IMR-90 (cell line): ENCODE measurements around the gene PCSK1N. TPM values are rescaled to one million over a fixed set of nuclear protein-coding genes. Genes with fewer than 3 reads are reported as not detected.

ENCODE experiments used
- ATAC-seq: fragments of 200-7000 bp; cut with Tn5 transposase; 2 replicates; pipeline ENCODE4 v1.9.1; 2020; ENCODE audit warnings: low read depth, mild to moderate bottlenecking, moderate library complexity
- BruUV-seq: library from RNA; stranded (reverse); fragments of 400-500 nt; replicated peaks from 2 replicates; lab custom pipeline; 2021; lab: Mats Ljungman, UMichigan
- CTCF ChIA-PET: fragments of 300-600 bp; formaldehyde crosslinking; extraction: SDS; loops from one replicate; lab custom pipeline; 2021; ENCODE audit warnings: antibody characterized with exemption; lab: Yijun Ruan, JAX
- POLR2A ChIA-PET: fragments of 300-600 bp; sonication (Branson Sonifier 250); formaldehyde crosslinking; loops from one replicate; lab custom pipeline; 2022; ENCODE audit warnings: antibody characterized with exemption; ENCODE audit not compliant: unreplicated experiment; lab: Charles Lee
- DNase-seq: peaks from one replicate; pipeline ENCODE4 v3.0.0; 2013
- H2AFZ ChIP-seq: replicated peaks from 2 replicates; pipeline ENCODE3; 2013; ENCODE audit warnings: low read length, mild to moderate bottlenecking; ENCODE audit not compliant: poor library complexity
- H2AK5ac ChIP-seq: 2 replicates; pipeline ENCODE4 v1.6.1; 2013; ENCODE audit warnings: low read depth, low read length, inconsistent platforms
- H2AK9ac ChIP-seq: replicated peaks from 2 replicates; pipeline ENCODE3; 2013; ENCODE audit warnings: mild to moderate bottlenecking, low read depth, low read length, moderate library complexity; ENCODE audit not compliant: poor library complexity
- H2BK120ac ChIP-seq: 2 replicates; pipeline ENCODE4 v1.6.1; 2013; ENCODE audit warnings: low read depth, low read length, inconsistent platforms
- H2BK15ac ChIP-seq: 3 replicates; pipeline ENCODE4 v1.6.1; 2013; ENCODE audit warnings: low read depth, low read length, inconsistent platforms
- H2BK20ac ChIP-seq: 2 replicates; pipeline ENCODE4 v1.6.1; 2013; ENCODE audit warnings: low read depth, mild to moderate bottlenecking, inconsistent platforms, low read length, moderate library complexity
- H2BK5ac ChIP-seq: 2 replicates; pipeline ENCODE4 v1.6.1; 2013; ENCODE audit warnings: mild to moderate bottlenecking, low read depth, low read length, inconsistent platforms; ENCODE audit not compliant: poor library complexity, severe bottlenecking
- H3K14ac ChIP-seq: replicated peaks from 2 replicates; pipeline ENCODE4 v1.6.1; 2013; ENCODE audit warnings: low read depth, low read length, inconsistent platforms
- H3K18ac ChIP-seq: 2 replicates; pipeline ENCODE4 v1.6.1; 2013; ENCODE audit warnings: low read depth, low read length, control low read depth
- H3K23ac ChIP-seq: 2 replicates; pipeline ENCODE4 v1.6.1; 2013; ENCODE audit warnings: low read depth, low read length, inconsistent platforms
- H3K27ac ChIP-seq: 2 replicates; pipeline ENCODE4 v1.5.1; 2013; ENCODE audit warnings: mild to moderate bottlenecking, control low read depth, low read length; ENCODE audit not compliant: insufficient read depth
- H3K27me3 ChIP-seq: 2 replicates; pipeline ENCODE4 v1.6.1; 2013; ENCODE audit warnings: low read length; ENCODE audit not compliant: control insufficient read depth, insufficient read depth
- H3K36me3 ChIP-seq: 2 replicates; pipeline ENCODE4 v1.6.1; 2013; ENCODE audit warnings: low read length, mixed read lengths; ENCODE audit not compliant: control insufficient read depth, insufficient read depth
- H3K4ac ChIP-seq: 2 replicates; pipeline ENCODE4 v1.6.1; 2013; ENCODE audit warnings: low read depth, low read length, inconsistent platforms
- H3K4me1 ChIP-seq: 2 replicates; pipeline ENCODE4 v1.6.1; 2013; ENCODE audit warnings: low read length, mixed read lengths; ENCODE audit not compliant: control insufficient read depth, insufficient read depth
- H3K4me2 ChIP-seq: 2 replicates; pipeline ENCODE4 v1.6.1; 2013; ENCODE audit warnings: low read depth, mild to moderate bottlenecking, control low read depth, low read length, moderate library complexity
- H3K4me3 ChIP-seq: 2 replicates; pipeline ENCODE4 v1.5.1; 2013; ENCODE audit warnings: low read depth, mild to moderate bottlenecking, control low read depth, low read length, moderate library complexity; ENCODE audit not compliant: insufficient read depth
- H3K56ac ChIP-seq: 2 replicates; pipeline ENCODE4 v1.6.1; 2013; ENCODE audit warnings: low read length, inconsistent platforms; ENCODE audit not compliant: insufficient read depth; ENCODE audit errors: extremely low read depth
- H3K79me1 ChIP-seq, 2 experiments: 2 replicates each; pipeline ENCODE4 v1.6.1; 2013; ENCODE audit warnings: low read length in 2 of 2, inconsistent platforms in 1 of 2, low read depth in 1 of 2
- H3K9ac ChIP-seq: 2 replicates; pipeline ENCODE4 v1.6.1; 2013; ENCODE audit warnings: low read depth, low read length, control low read depth
- H3K9me1 ChIP-seq: 2 replicates; pipeline ENCODE4 v1.6.1; 2013; ENCODE audit warnings: low read length, inconsistent platforms; ENCODE audit not compliant: insufficient read depth
- H3K9me3 ChIP-seq: 2 replicates; pipeline ENCODE4 v1.6.1; 2013; ENCODE audit warnings: low read length; ENCODE audit not compliant: control insufficient read depth, insufficient read depth
- H4K20me1 ChIP-seq: 2 replicates; pipeline ENCODE4 v1.6.1; 2013; ENCODE audit warnings: low read length, inconsistent platforms; ENCODE audit not compliant: insufficient read depth
- H4K5ac ChIP-seq: 2 replicates; pipeline ENCODE4 v1.6.1; 2013; ENCODE audit warnings: mild to moderate bottlenecking, low read depth, low read length, control low read depth
- H4K8ac ChIP-seq, 2 experiments: 2 replicates each; pipeline ENCODE4 v1.6.1; 2013; ENCODE audit warnings: low read depth in 2 of 2, low read length in 2 of 2, control low read depth in 1 of 2, inconsistent platforms in 1 of 2
- H4K91ac ChIP-seq: 2 replicates; pipeline ENCODE4 v1.6.1; 2013; ENCODE audit warnings: low read depth, low read length, inconsistent platforms; ENCODE audit not compliant: insufficient read depth
- BHLHE40 ChIP-seq: fragments of 150-350 bp; IDR thresholded peaks from 2 replicates; pipeline ENCODE4 v1.6.1; 2016; ENCODE audit warnings: mild to moderate bottlenecking, low read depth, low read length
- CEBPB ChIP-seq: IDR thresholded peaks from 2 replicates; pipeline ENCODE4 v1.6.1; 2012; ENCODE audit warnings: low read depth, low read length, improper control_type of control experiment
- CHD1 ChIP-seq: IDR thresholded peaks from 2 replicates; pipeline ENCODE4 v1.6.1; 2012; ENCODE audit warnings: low read depth, low read length, improper control_type of control experiment
- FOS ChIP-seq: fragments of 150-350 bp; IDR thresholded peaks from 2 replicates; pipeline ENCODE4 v1.6.1; 2016; ENCODE audit warnings: low read depth, low read length
- MAFK ChIP-seq: IDR thresholded peaks from 2 replicates; pipeline ENCODE4 v1.6.1; 2012; ENCODE audit warnings: low read depth, low read length, improper control_type of control experiment
- MAZ ChIP-seq: IDR thresholded peaks from 2 replicates; pipeline ENCODE4 v1.6.1; 2012; ENCODE audit warnings: low read depth, mild to moderate bottlenecking, low read length, improper control_type of control experiment, moderate library complexity, borderline replicate concordance
- MXI1 ChIP-seq: IDR thresholded peaks from 2 replicates; pipeline ENCODE4 v1.6.1; 2012; ENCODE audit warnings: low read depth, mild to moderate bottlenecking, low read length, moderate library complexity, borderline replicate concordance
- NFE2L2 ChIP-seq: fragments of 150-350 bp; IDR thresholded peaks from 2 replicates; pipeline ENCODE4 v1.6.1; 2016; ENCODE audit warnings: low read depth, mild to moderate bottlenecking, low read length
- POLR2A ChIP-seq: IDR thresholded peaks from 2 replicates; pipeline ENCODE4 v1.6.1; 2012; ENCODE audit warnings: mild to moderate bottlenecking, low read depth, low read length
- RCOR1 ChIP-seq: IDR thresholded peaks from 2 replicates; pipeline ENCODE4 v1.6.1; 2012; ENCODE audit warnings: mild to moderate bottlenecking, low read length, improper control_type of control experiment; ENCODE audit not compliant: insufficient replicate concordance
- WGBS, 2 experiments: methylation state at CpG; one replicate each; pipeline versions ENCODE4 v1.1.5 to v1.1.7; 2013; ENCODE audit warnings: missing lambda C conversion rate in 2 of 2; ENCODE audit not compliant: insufficient read length in 1 of 2; ENCODE audit errors: extremely low coverage in 2 of 2; 5-methylcytosine and 5-hydroxymethylcytosine counted together
- dilution Hi-C: fragments of 300-500 bp; cut with HindIII; formaldehyde crosslinking; loops from one replicate; pipeline ENCODE4 v1.14.3; 2018; ENCODE audit warnings: low sequenced_read_pairs; ENCODE audit not compliant: unreplicated experiment
- in situ Hi-C: fragments of 300-500 bp; cut with MboI; formaldehyde crosslinking; loops from 3 replicates; pipeline ENCODE4 v1.14.3; 2019; ENCODE audit warnings: low sequenced_read_pairs, inconsistent platforms, mixed read lengths
- intact Hi-C: fragments of 100-400 bp; cut with micrococcal nuclease; formaldehyde crosslinking; loops from 2 replicates; pipeline ENCODE4 v1.10.0; 2022
- polyA plus RNA-seq, 3 experiments: library from polyadenylated mRNA; depleted of rRNA; stranded (reverse); fragments of >200 nt; gene quantifications; 2 replicates each; pipeline ENCODE4 v1.2.3, GENCODE V29; 2012; ENCODE audit warnings: low replicate concordance in 1 of 3
- total RNA-seq: library from RNA; depleted of rRNA; stranded (reverse); fragments of >200 nt; gene quantifications from 2 replicates; pipeline ENCODE4 v1.2.3, GENCODE V29; 2012
- TF ChIP-seq, protein P1 (sequence below): conservative IDR thresholded peaks from 2 replicates; pipeline ENCODE4 v1.5.1; 2012; ENCODE audit warnings: mild to moderate bottlenecking, low read depth, low read length, improper control_type of control experiment
- TF ChIP-seq, protein P2 (sequence below): fragments of 150-350 bp; IDR thresholded peaks from 2 replicates; pipeline ENCODE4 v1.6.1; 2017; ENCODE audit warnings: mild to moderate bottlenecking, antibody characterized with exemption, low read length, low read depth

PCSK1N gene
- total and polyA plus RNA-seq, 2 of the 4 experiments (the other 2 are of a cell fraction): 0.12 TPM; not detected in 1

DNA sequence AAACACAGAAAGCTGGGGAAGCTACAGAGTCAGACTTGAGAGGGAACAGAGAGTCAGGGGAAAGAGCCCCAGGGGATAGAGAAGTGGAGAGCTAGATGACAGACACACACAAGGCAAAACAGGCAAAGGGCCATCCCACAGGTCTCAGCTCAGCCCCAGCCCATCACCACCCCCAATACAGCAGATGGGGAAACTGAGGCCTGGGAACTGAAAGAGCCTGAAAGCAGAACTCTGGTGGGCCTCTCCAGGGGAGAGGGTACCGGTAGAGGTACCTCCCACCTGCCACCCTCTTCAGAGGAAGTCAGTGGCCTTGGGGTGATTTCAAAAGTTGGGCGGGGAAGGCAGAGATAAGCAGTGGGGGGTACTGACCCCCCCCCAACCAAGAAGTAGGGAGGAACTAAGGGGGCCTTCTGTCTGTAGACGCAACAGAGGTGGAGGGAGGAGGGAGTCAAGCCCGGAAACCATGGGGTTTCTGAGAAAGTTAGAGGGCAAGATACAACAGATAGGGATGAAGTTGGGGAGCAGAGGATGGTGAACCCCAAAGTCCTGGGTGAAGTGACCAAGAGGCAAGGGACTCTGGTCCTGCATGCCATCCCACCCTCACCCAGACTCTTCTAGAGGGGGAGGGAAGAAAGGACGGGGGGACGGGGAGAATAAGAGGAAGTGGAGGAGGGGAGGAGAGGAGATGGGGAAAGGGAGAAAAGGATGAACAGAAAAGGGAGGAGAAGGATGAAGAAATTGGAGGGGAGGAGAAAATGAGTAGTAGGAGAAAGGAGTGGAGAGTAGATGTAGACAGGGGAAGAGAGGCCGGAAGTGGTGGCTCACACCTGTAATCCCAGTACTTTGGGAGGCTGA lies 45.8 kb downstream of the PCSK1N start (continued):
- no peak for TF ChIP-seq MAZ

DNA sequence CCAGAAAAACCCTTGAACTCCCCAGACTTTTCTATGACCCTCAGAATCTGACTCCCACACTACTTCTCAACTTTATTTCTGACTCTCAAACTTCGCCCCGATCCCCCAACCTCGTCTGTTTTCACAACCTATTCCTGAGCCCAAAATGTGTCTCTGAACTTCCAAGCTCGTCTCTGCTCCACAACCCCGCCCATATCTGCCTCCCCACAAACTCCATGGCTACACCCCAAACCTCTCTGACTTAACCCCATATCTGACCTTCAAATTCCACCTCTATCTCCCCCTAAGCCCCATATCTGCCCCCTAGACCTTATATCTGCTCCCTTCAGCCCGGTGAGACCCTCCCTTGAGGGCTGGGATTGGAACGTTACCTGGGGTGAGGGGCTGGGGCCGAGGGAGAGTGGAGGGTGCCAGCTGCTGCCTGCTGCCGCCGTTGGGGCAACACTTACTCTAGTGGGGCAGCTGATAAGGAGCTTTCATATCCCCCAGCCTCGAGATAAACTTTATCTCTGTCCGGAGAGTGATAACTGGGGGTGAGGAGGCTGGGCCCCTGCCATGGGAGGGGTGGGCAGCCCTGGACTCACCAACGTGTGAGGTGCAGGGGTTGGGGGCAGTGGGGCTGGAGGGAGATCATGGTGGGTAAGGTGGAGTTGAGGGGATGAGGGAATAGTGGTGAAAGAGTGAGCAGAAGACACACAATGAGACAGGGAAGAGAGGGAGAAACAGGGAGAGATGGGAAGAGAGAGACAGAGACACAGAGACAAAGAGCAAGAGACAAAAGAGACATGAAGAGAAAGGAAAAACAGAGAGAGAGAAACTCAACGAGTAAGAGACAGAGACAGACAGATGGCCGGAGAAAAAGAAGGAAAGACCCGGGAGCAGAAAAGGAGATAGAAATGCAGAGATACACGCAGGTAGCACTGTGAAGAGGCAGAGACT lies 47.6 kb downstream of the PCSK1N start:
- ATAC-seq: no peak
- Histone ChIP-seq H3K56ac (no peak overlapping the region), H3K23ac (no peak overlapping the region), H3K36me3 (no peaks in the 10 kb centered on the region), H2BK15ac (no peak overlapping the region), H3K18ac (no peak overlapping the region), H3K79me1 (no peaks in the 10 kb centered on the region), H3K4me3 (no peak overlapping the region), H3K14ac (no peak overlapping the region), H2BK5ac (no peak overlapping the region), H2BK20ac (no peak overlapping the region), H2BK120ac (no peak overlapping the region), H3K27ac (no peak overlapping the region), H4K91ac (no peak overlapping the region), H3K9me1 (no peaks in the 10 kb centered on the region), H2AFZ (no peak overlapping the region), H4K20me1 (no peaks in the 10 kb centered on the region; the same call in 1 of the 2 replicates), H3K4me1 (no peaks in the 10 kb centered on the region), H3K4ac (no peak overlapping the region), H3K4me2 (no peak overlapping the region), H2AK9ac (no peak overlapping the region), H4K5ac (no peak overlapping the region), H3K9ac (no peak overlapping the region), H3K27me3 (peaks cover 22% of the 10 kb centered on the region), H4K8ac (no peak overlapping the region), H2AK5ac (no peak overlapping the region), H3K9me3 (no peaks in the 10 kb centered on the region)
- dilution Hi-C loops: no loop called here
- intact Hi-C loops: no loop called here
- DNase-seq: no peak
- no TSS peak for BruUV-seq
- CTCF ChIA-PET: no interaction called here
- POLR2A ChIA-PET: no interaction called here
- WGBS, 2 experiments: 25% methylated on average over 5 of the region's 17 CpGs; no CpG with 5 or more reads in 1 of the 2 experiments
- in situ Hi-C loops: no loop called here
- TF ChIP-seq, protein P1, sequence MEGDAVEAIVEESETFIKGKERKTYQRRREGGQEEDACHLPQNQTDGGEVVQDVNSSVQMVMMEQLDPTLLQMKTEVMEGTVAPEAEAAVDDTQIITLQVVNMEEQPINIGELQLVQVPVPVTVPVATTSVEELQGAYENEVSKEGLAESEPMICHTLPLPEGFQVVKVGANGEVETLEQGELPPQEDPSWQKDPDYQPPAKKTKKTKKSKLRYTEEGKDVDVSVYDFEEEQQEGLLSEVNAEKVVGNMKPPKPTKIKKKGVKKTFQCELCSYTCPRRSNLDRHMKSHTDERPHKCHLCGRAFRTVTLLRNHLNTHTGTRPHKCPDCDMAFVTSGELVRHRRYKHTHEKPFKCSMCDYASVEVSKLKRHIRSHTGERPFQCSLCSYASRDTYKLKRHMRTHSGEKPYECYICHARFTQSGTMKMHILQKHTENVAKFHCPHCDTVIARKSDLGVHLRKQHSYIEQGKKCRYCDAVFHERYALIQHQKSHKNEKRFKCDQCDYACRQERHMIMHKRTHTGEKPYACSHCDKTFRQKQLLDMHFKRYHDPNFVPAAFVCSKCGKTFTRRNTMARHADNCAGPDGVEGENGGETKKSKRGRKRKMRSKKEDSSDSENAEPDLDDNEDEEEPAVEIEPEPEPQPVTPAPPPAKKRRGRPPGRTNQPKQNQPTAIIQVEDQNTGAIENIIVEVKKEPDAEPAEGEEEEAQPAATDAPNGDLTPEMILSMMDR: no peak
- TF ChIP-seq MAFK (no peak), BHLHE40 (no peak), RCOR1 (no peak), MXI1 (no peak), POLR2A (no peak), FOS (no peak), CEBPB (no peak), MAZ (no peak), CHD1 (no peak), NFE2L2 (no peak)
- TF ChIP-seq, protein P2, sequence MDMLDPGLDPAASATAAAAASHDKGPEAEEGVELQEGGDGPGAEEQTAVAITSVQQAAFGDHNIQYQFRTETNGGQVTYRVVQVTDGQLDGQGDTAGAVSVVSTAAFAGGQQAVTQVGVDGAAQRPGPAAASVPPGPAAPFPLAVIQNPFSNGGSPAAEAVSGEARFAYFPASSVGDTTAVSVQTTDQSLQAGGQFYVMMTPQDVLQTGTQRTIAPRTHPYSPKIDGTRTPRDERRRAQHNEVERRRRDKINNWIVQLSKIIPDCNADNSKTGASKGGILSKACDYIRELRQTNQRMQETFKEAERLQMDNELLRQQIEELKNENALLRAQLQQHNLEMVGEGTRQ: no peak
